ENCODE data around the gene ACSBG1.
A peak's percentile ranks its signal among the peaks of the same experiment; 100 is the strongest.

Gene ACSBG1

GRCh38 chr15:78222745-78223395 lies 11.5 kb downstream of the ACSBG1 start:
- no peak for DNase-seq (ENCODE audit: low read depth in 2 of 2)

- DNase-seq (ENCODE audit: low read depth in 2 of 2), result peak; percentile 17 to 28
These were observed 13.7 kb downstream of the ACSBG1 start for GRCh38 chr15:78220713-78221112.

GRCh38 chr15:78216276-78217104 lies 17.9 kb downstream of the ACSBG1 start:
- DNase-seq (ENCODE audit: low read depth in 2 of 2), result no peak

GRCh38 chr15:78213956-78214355 lies 20.4 kb downstream of the ACSBG1 start:
- DNase-seq (ENCODE audit: low read depth in 2 of 2), result no peak

GRCh38 chr15:78213425-78213750 lies 21.0 kb downstream of the ACSBG1 start:
- no peak for DNase-seq (ENCODE audit: low read depth in 2 of 2)

- peak; percentile 11 to 12 for DNase-seq (ENCODE audit: low read depth in 2 of 2)
These were observed 21.6 kb downstream of the ACSBG1 start for GRCh38 chr15:78212546-78213424.

- DNase-seq (ENCODE audit: low read depth in 2 of 2), result no peak
These were observed 22.4 kb downstream of the ACSBG1 start for GRCh38 chr15:78212008-78212407.

- no peak for DNase-seq (ENCODE audit: low read depth in 2 of 2)
These were observed 23.0 kb downstream of the ACSBG1 start for GRCh38 chr15:78211189-78211921.

- no peak for DNase-seq (ENCODE audit: low read depth in 2 of 2)
These were observed 24.0 kb downstream of the ACSBG1 start for GRCh38 chr15:78210349-78210717.

GRCh38 chr15:78209646-78210348 lies 24.6 kb downstream of the ACSBG1 start:
- no peak for DNase-seq (ENCODE audit: low read depth in 2 of 2)

- no peak for DNase-seq (ENCODE audit: low read depth in 2 of 2)
These were observed 25.3 kb downstream of the ACSBG1 start for GRCh38 chr15:78208887-78209645.

GRCh38 chr15:78208341-78208844 lies 26.0 kb downstream of the ACSBG1 start:
- no peak for DNase-seq (ENCODE audit: low read depth in 2 of 2)

- DNase-seq (ENCODE audit: low read depth in 2 of 2), result no peak
These were observed 26.6 kb downstream of the ACSBG1 start for GRCh38 chr15:78207641-78208340.

- DNase-seq (ENCODE audit: low read depth in 2 of 2), result no peak
These were observed 27.3 kb downstream of the ACSBG1 start for GRCh38 chr15:78207110-78207458.

GRCh38 chr15:78206326-78207109 lies 27.8 kb downstream of the ACSBG1 start:
- peak; percentile 8 to 9 for DNase-seq (ENCODE audit: low read depth in 2 of 2)

- no peak for DNase-seq (ENCODE audit: low read depth in 2 of 2)
These were observed 28.5 kb downstream of the ACSBG1 start for GRCh38 chr15:78205856-78206255.

GRCh38 chr15:78205337-78205736 lies 29.0 kb downstream of the ACSBG1 start:
- DNase-seq (ENCODE audit: low read depth in 2 of 2), result no peak

- DNase-seq (ENCODE audit: low read depth in 2 of 2), result no peak
These were observed 29.7 kb downstream of the ACSBG1 start for GRCh38 chr15:78204351-78205309.
